Measurements from ENCODE around the gene ZNF267. TPM values are rescaled to one million over a fixed set of nuclear protein-coding genes. Genes with fewer than 3 reads are reported as not detected.
"Not testable (repeated sequence)": the region's sequence is repeated elsewhere in the genome, so short reads cannot be mapped to it uniquely, and the experiment has no call there.

The ZNF267 gene
- 10 to 100 TPM; 67.7 to 70.2 TPM for total RNA-seq

- H3K4me1 Mint-ChIP-seq (ENCODE audit: low read depth): peaks cover 73% of the 10 kb centered on the region
- intact Hi-C loops (cut with micrococcal nuclease): loop anchor here (5.0 to 10.0 kb wide), 2 partner anchors 171 to 689 kb away; partner anchors contain the start of gene FUS
- no peaks in the 10 kb centered on the region for H3K27me3 Mint-ChIP-seq
- ChIA-PET CTCF (interaction anchor here (1.2 to 2.1 kb wide), 4 partner anchors 16 to 429 kb away, joined by 4 to 7 read pairs (median 6); partner anchors contain the start of gene ARMC5), POLR2A (interaction anchor here (0.7 to 1.9 kb wide), 26 partner anchors 8 to 889 kb away, joined by 3 to 10 read pairs (median 4); partner anchors contain the start of genes FUS, HSD3B7 and RUSF1)
- peak within 1 kb of the TSS; percentile 97 for H3K4me3 Mint-ChIP-seq
- ATAC-seq: peak; percentile 67
- H3K9me3 Mint-ChIP-seq: peaks cover 2% of the 10 kb centered on the region
- no peak for TF ChIP-seq CTCF (IDR thresholded peaks at IDR 0.05)
- peak; percentile 98 for DNase-seq
- peaks cover 47% of the 10 kb centered on the region for H3K36me3 Mint-ChIP-seq (ENCODE audit: low read depth)
- peak within 1 kb of the TSS; percentile 96 for H3K27ac Mint-ChIP-seq
These were observed at the start of gene ZNF267 for GRCh38 chr16:31873556-31874365. ZNF267 (plus strand) TSS chr16:31873807; CDS start chr16:31873967, 160 bp downstream.

GRCh38 chr16:31833047-31833446 lies 40.6 kb upstream of the ZNF267 start:
- H3K4me1 Mint-ChIP-seq (ENCODE audit: low read depth): no peaks in the 10 kb centered on the region
- ATAC-seq (no peak), DNase-seq (no peak)
- intact Hi-C loops (cut with micrococcal nuclease): no loop called here
- peaks cover 6% of the 10 kb centered on the region for H3K36me3 Mint-ChIP-seq (ENCODE audit: low read depth)
- no peak for TF ChIP-seq CTCF (IDR thresholded peaks at IDR 0.05)
- H3K9me3 Mint-ChIP-seq: peaks cover 8% of the 10 kb centered on the region
- no peak overlapping the region for H3K27ac Mint-ChIP-seq
- H3K27me3 Mint-ChIP-seq: no peaks in the 10 kb centered on the region
- ChIA-PET POLR2A (no interaction called here), CTCF (no interaction called here)
- H3K4me3 Mint-ChIP-seq: no peak overlapping the region

- H3K27ac Mint-ChIP-seq; DNase-seq; H3K4me1 Mint-ChIP-seq (ENCODE audit: low read depth); intact Hi-C loops (cut with micrococcal nuclease); H3K4me3 Mint-ChIP-seq; H3K27me3 Mint-ChIP-seq; POLR2A ChIA-PET; CTCF ChIA-PET; H3K36me3 Mint-ChIP-seq (ENCODE audit: low read depth); ATAC-seq: not testable (repeated sequence)
- peaks cover 11% of the 10 kb centered on the region for H3K9me3 Mint-ChIP-seq
These were observed 37.2 kb upstream of the ZNF267 start for GRCh38 chr16:31836396-31836795.

GRCh38 chr16:31842864-31843263 lies 30.7 kb upstream of the ZNF267 start:
- ChIA-PET POLR2A (no interaction called here), CTCF (no interaction called here)
- DNase-seq: no peak
- TF ChIP-seq CTCF (IDR thresholded peaks at IDR 0.05): no peak
- Mint-ChIP-seq H3K4me1 (ENCODE audit: low read depth) (no peaks in the 10 kb centered on the region), H3K36me3 (ENCODE audit: low read depth) (no peaks in the 10 kb centered on the region), H3K27ac (no peak overlapping the region), H3K27me3 (no peaks in the 10 kb centered on the region), H3K9me3 (peaks cover 20% of the 10 kb centered on the region), H3K4me3 (no peak overlapping the region)
- no peak for ATAC-seq
- intact Hi-C loops (cut with micrococcal nuclease): no loop called here

GRCh38 chr16:31848572-31848971 lies 25.0 kb upstream of the ZNF267 start:
- POLR2A ChIA-PET, CTCF ChIA-PET, H3K27me3 Mint-ChIP-seq: not testable (repeated sequence)

GRCh38 chr16:31853291-31853690 lies 20.3 kb upstream of the ZNF267 start:
- no peaks in the 10 kb centered on the region for H3K27me3 Mint-ChIP-seq
- ChIA-PET CTCF (interaction anchor here (0.7 kb wide), 1 partner anchor 15 kb away, joined by 4 read pairs; no protein-coding TSS in a partner anchor), POLR2A (no interaction called here)
- intact Hi-C loops (cut with micrococcal nuclease): no loop called here
- peaks cover 13% of the 10 kb centered on the region for H3K9me3 Mint-ChIP-seq
- DNase-seq (no peak), ATAC-seq (no peak)
- H3K4me1 Mint-ChIP-seq (ENCODE audit: low read depth): no peaks in the 10 kb centered on the region
- no peak overlapping the region for H3K27ac Mint-ChIP-seq
- no peak overlapping the region for H3K4me3 Mint-ChIP-seq
- H3K36me3 Mint-ChIP-seq (ENCODE audit: low read depth): peaks cover 7% of the 10 kb centered on the region
- no peak for TF ChIP-seq CTCF (IDR thresholded peaks at IDR 0.05)

More at GRCh38 chr16:31848572-31848971, 25.0 kb upstream of the ZNF267 start:
- H3K4me1 Mint-ChIP-seq (ENCODE audit: low read depth); DNase-seq; H3K4me3 Mint-ChIP-seq; H3K36me3 Mint-ChIP-seq (ENCODE audit: low read depth); ATAC-seq; H3K27ac Mint-ChIP-seq; intact Hi-C loops (cut with micrococcal nuclease): not testable (repeated sequence)
- peaks cover 33% of the 10 kb centered on the region for H3K9me3 Mint-ChIP-seq

All from activated CD8-positive, alpha-beta T cell treated with anti-CD3 and anti-CD28 coated beads for 36 hours (primary cell).